ENCODE results near the gene MIP. TPM values are rescaled to one million over a fixed set of nuclear protein-coding genes. Genes with fewer than 3 reads are reported as not detected.

Gene MIP
- total and polyA plus RNA-seq, 2 of the 13 experiments (the other 11 are each of a cell fraction or from before 2014, with no cell fraction given), result not detected

GRCh38 chr12:56434828-56435227, 19.6 kb downstream of the MIP start:
- POLR2A ChIA-PET, result interaction anchor here (1.0 kb wide), 1 partner anchor 72 kb away, joined by 6 read pairs; the partner anchor contains the start of gene APOF
- ATAC-seq, result no peak
- no peak overlapping the region for H3K27ac ChIP-seq (ENCODE audit: extremely low read length, insufficient read depth, low read length)
- DNase-seq (ENCODE audit: low spot score), result no peak
- intact Hi-C loops (cut with micrococcal nuclease; ENCODE audit: unreplicated experiment) (no loop called here), in situ Hi-C loops (cut with HindIII; ENCODE audit: extremely low pct_ligation_motif_present, low pct_unique_long_range_greater_than_20kb) (no loop called here)
- CTCF ChIA-PET (ENCODE audit: low intra/inter-chr PET ratio, low total read pairs), result no interaction called here
- 95% methylated on average over 6 of the region's 6 CpGs for WGBS (ENCODE audit: low lambda C conversion rate)
- BruUV-seq (replicated peaks), result no TSS peak
- no peak for FAIRE-seq
- H3K36me3 ChIP-seq (replicated peaks in 1 of 2; ENCODE audit: control insufficient read depth in 1 of 2, insufficient read depth in 2 of 2, low read length in 2 of 2), result peaks cover 6 to 33% of the 10 kb centered on the region in 2 experiments; a peak in 4 of 5 replicates
- no peaks in the 10 kb centered on the region for H4K20me1 ChIP-seq (ENCODE audit: insufficient read depth, low read length)
- H3K9me3 ChIP-seq (ENCODE audit: low read length), result no peaks in the 10 kb centered on the region
- H3K27me3 ChIP-seq (ENCODE audit: control insufficient read depth in 1 of 2, insufficient read depth in 2 of 2, low read length in 2 of 2), result no peaks in the 10 kb centered on the region
- peaks cover 21% of the 10 kb centered on the region for H3K79me2 ChIP-seq (ENCODE audit: insufficient read depth, low read length)
- H3K4me3 ChIP-seq (replicated peaks in 1 of 3; ENCODE audit: insufficient read depth in 1 of 3, low read depth in 2 of 3, low read length in 3 of 3), result no peak overlapping the region
- no peak overlapping the region for H2AFZ ChIP-seq (ENCODE audit: low read length)
- no peak overlapping the region for H3K4me2 ChIP-seq (ENCODE audit: low read depth, low read length)
- TF ChIP-seq ZNF530 (CRISPR knock-in tag; IDR thresholded peaks at IDR 0.05; ENCODE audit: low read depth) (no peak), KDM5B (CRISPR knock-in tag; IDR thresholded peaks at IDR 0.05; ENCODE audit: borderline replicate concordance) (no peak), MEIS2 (CRISPR knock-in tag; IDR thresholded peaks at IDR 0.05) (no peak), CAMTA2 (CRISPR knock-in tag; IDR thresholded peaks at IDR 0.05; ENCODE audit: borderline replicate concordance) (no peak), ZNF124 (CRISPR knock-in tag; IDR thresholded peaks at IDR 0.05) (no peak), ZBTB33 (CRISPR knock-in tag; IDR thresholded peaks at IDR 0.05) (no peak), REL (CRISPR knock-in tag; conservative IDR thresholded peaks at IDR 0.05) (no peak), NFYB (CRISPR knock-in tag; IDR thresholded peaks at IDR 0.05) (no peak), ZNF816 (CRISPR knock-in tag; IDR thresholded peaks at IDR 0.05; ENCODE audit: borderline replicate concordance) (no peak), ZNF562 (CRISPR knock-in tag; IDR thresholded peaks at IDR 0.05; ENCODE audit: borderline replicate concordance) (no peak), SYNCRIP (IDR thresholded peaks at IDR 0.05; ENCODE audit: insufficient read depth, low read depth, low read length) (no peak), NFRKB (IDR thresholded peaks at IDR 0.05) (no peak), UBTF (CRISPR knock-in tag; IDR thresholded peaks at IDR 0.05) (no peak), ZNF616 (CRISPR knock-in tag; IDR thresholded peaks at IDR 0.05; ENCODE audit: low read depth) (no peak), TSC22D2 (CRISPR knock-in tag; IDR thresholded peaks at IDR 0.05; ENCODE audit: borderline replicate concordance) (no peak), ATRX (CRISPR knock-in tag; IDR thresholded peaks at IDR 0.05; ENCODE audit: borderline replicate concordance) (no peak), SP2 (CRISPR knock-in tag; IDR thresholded peaks at IDR 0.05) (no peak), ZNF747 (CRISPR knock-in tag; IDR thresholded peaks at IDR 0.05; ENCODE audit: borderline replicate concordance) (no peak), ZNF282 (IDR thresholded peaks at IDR 0.05; ENCODE audit: partially characterized antibody) (no peak)
- TF ChIP-seq, protein P1, sequence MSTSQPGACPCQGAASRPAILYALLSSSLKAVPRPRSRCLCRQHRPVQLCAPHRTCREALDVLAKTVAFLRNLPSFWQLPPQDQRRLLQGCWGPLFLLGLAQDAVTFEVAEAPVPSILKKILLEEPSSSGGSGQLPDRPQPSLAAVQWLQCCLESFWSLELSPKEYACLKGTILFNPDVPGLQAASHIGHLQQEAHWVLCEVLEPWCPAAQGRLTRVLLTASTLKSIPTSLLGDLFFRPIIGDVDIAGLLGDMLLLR (CRISPR knock-in tag; IDR thresholded peaks at IDR 0.05), result no peak
- no peaks in the 10 kb centered on the region for H3K4me1 ChIP-seq (ENCODE audit: insufficient read depth, low read length)
- H3K9ac ChIP-seq (ENCODE audit: insufficient read depth, low read depth, low read length), result no peak overlapping the region

All from HepG2 (cell line).